ENCODE measurements around the gene IRAK3.
"Not testable (repeated sequence)": the region's sequence is repeated elsewhere in the genome, so short reads cannot be mapped to it uniquely, and the experiment has no call there.

IRAK3 gene

DNA sequence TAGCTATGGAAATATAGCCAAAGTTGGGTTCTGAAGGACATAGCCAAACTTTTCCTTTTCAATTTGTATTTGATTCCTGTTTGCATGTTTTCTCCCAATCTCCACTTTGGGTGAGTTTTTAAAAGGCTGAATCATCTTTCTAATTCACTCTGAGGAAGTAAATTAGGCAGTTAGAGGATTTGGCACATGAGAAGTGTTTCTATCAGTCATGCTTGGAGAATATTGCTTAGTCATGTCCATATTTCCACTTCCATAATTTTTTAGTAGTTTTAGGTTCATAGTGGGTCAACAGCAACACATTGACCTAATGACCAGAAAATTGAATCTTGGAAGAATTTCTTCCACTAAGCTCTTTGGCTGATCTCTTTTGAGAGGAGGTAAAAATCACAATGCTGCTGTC is 21.8 kb downstream of the IRAK3 start:
- no peak overlapping the region for H3K4me3 ChIP-seq (replicated peaks; ENCODE audit: low read depth, low read length)
- H3K36me3 ChIP-seq (ENCODE audit: control insufficient read depth, insufficient read depth, low read length) = no peaks in the 10 kb centered on the region
- H3K27me3 ChIP-seq (replicated peaks; ENCODE audit: control insufficient read depth, insufficient read depth, low read length) = no peaks in the 10 kb centered on the region
- no peak for DNase-seq (ENCODE audit: extremely low read depth, insufficient read length)
- no peak for TF ChIP-seq CTCF (IDR thresholded peaks at IDR 0.05; ENCODE audit: insufficient read depth, low read length, poor library complexity, severe bottlenecking)

DNA sequence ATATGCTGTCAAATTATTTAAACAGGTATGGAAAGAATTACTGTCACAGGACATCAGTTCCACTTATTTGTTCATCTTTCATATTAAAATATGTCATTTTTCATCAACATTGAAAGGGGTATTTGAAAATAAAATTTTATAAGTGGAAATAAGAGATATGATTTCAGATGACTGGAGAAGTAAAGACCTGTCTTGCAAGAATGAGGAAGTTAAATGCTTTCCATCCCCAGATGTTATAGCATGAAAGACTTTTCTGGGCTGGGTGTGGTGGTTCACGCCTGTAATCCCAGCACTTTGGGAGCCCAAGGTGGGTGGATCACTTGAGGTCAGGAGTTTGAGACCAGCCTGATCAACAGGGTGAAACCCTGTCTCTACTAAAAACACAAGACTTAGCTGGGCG is 22.6 kb downstream of the IRAK3 start:
- DNase-seq (ENCODE audit: extremely low read depth, insufficient read length); H3K4me3 ChIP-seq (replicated peaks; ENCODE audit: low read depth, low read length); H3K36me3 ChIP-seq (ENCODE audit: control insufficient read depth, insufficient read depth, low read length); H3K27me3 ChIP-seq (replicated peaks; ENCODE audit: control insufficient read depth, insufficient read depth, low read length): not testable (repeated sequence)

DNA sequence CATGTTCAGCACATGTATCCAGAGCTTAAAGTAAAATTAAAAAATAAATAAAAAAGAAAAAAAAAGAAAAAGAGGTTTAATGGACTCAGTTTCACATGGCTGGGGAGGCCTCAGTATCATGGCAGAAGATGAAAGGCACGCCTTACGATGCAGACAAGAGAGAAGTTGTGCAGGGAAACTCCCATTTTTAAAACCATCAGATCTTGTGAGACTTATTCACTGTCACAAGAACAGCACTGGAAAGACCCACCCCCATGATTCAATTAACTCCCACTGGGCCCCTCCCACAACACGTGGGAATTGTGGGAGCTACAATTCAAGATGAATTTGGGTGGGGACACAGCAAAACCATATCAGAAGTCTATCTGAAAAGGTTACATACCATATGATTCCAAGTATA is 24.0 kb downstream of the IRAK3 start:
- DNase-seq (ENCODE audit: extremely low read depth, insufficient read length); H3K27me3 ChIP-seq (replicated peaks; ENCODE audit: control insufficient read depth, insufficient read depth, low read length); H3K36me3 ChIP-seq (ENCODE audit: control insufficient read depth, insufficient read depth, low read length): not testable (repeated sequence)

GRCh38 chr12:66217342-66217917 is 28.4 kb downstream of the IRAK3 start:
- no peak for DNase-seq (ENCODE audit: extremely low read depth, insufficient read length)
- no peaks in the 10 kb centered on the region for H3K36me3 ChIP-seq (ENCODE audit: control insufficient read depth, insufficient read depth, low read length)
- TF ChIP-seq CTCF (IDR thresholded peaks at IDR 0.05; ENCODE audit: insufficient read depth, low read length, poor library complexity, severe bottlenecking) = no peak
- no peaks in the 10 kb centered on the region for H3K27me3 ChIP-seq (replicated peaks; ENCODE audit: control insufficient read depth, insufficient read depth, low read length)
- no peak overlapping the region for H3K4me3 ChIP-seq (replicated peaks; ENCODE audit: low read depth, low read length)

More for the DNA sequence above, 24.0 kb downstream of the IRAK3 start:
- H3K4me3 ChIP-seq (replicated peaks; ENCODE audit: low read depth, low read length) = not testable (repeated sequence)

- no peak for DNase-seq (ENCODE audit: extremely low read depth, insufficient read length)
- no peaks in the 10 kb centered on the region for H3K36me3 ChIP-seq (ENCODE audit: control insufficient read depth, insufficient read depth, low read length)
- H3K27me3 ChIP-seq (replicated peaks; ENCODE audit: control insufficient read depth, insufficient read depth, low read length) = no peaks in the 10 kb centered on the region; the same call in 1 of the 2 replicates
- no peak overlapping the region for H3K4me3 ChIP-seq (replicated peaks; ENCODE audit: low read depth, low read length)
- TF ChIP-seq CTCF (IDR thresholded peaks at IDR 0.05; ENCODE audit: insufficient read depth, low read length, poor library complexity, severe bottlenecking) = no peak
Observed at GRCh38 chr12:66228462-66228861, 39.4 kb downstream of the IRAK3 start.

- TF ChIP-seq CTCF (IDR thresholded peaks at IDR 0.05; ENCODE audit: insufficient read depth, low read length, poor library complexity, severe bottlenecking) = no peak
- DNase-seq (ENCODE audit: extremely low read depth, insufficient read length) = peak; percentile 13
- no peaks in the 10 kb centered on the region for H3K36me3 ChIP-seq (ENCODE audit: control insufficient read depth, insufficient read depth, low read length)
- H3K27me3 ChIP-seq (replicated peaks; ENCODE audit: control insufficient read depth, insufficient read depth, low read length) = no peaks in the 10 kb centered on the region; the same call in 1 of the 2 replicates
- no peak overlapping the region for H3K4me3 ChIP-seq (replicated peaks; ENCODE audit: low read depth, low read length)
Observed at GRCh38 chr12:66232263-66232662, 43.2 kb downstream of the IRAK3 start.
